HL-60 (cell line): ENCODE results near the gene LEF1.

Source experiments
- DNase-seq, 2 experiments: peaks; one replicate each; pipeline ENCODE4 v3.0.0-alpha.2; 2010 to 2020; ENCODE audit warnings: low read depth in 1 of 2, low spot score in 1 of 2
- H3K27ac ChIP-seq: fragments of 250-450 bp; sonication (Bioruptor Pico); replicated peaks from 2 replicates; pipeline ENCODE4 v1.5.1; 2020; ENCODE audit warnings: mild to moderate bottlenecking, moderate library complexity
- H3K27me3 ChIP-seq: fragments of 250-450 bp; sonication (Bioruptor Pico); 2 replicates; pipeline ENCODE4 v1.5.1; 2021; ENCODE audit warnings: mild to moderate bottlenecking, moderate library complexity; ENCODE audit not compliant: insufficient read depth, poor library complexity, severe bottlenecking
- H3K4me3 ChIP-seq: replicated peaks from 2 replicates; pipeline ENCODE4 v1.5.1; 2011; ENCODE audit warnings: mild to moderate bottlenecking, control low read depth, low read length; ENCODE audit not compliant: insufficient read depth
- CTCF ChIP-seq: IDR thresholded peaks from one replicate; pipeline ENCODE4 v1.5.1; 2011; ENCODE audit warnings: low read length, control low read depth, inconsistent platforms; ENCODE audit not compliant: insufficient read depth
- GABPA ChIP-seq: IDR thresholded peaks from 2 replicates; pipeline ENCODE4 v1.6.1; 2012; ENCODE audit warnings: low read depth
- POLR2AphosphoS5 ChIP-seq: IDR thresholded peaks from 2 replicates; pipeline ENCODE4 v1.6.1; 2012; ENCODE audit warnings: low read depth
- REST ChIP-seq: IDR thresholded peaks from 2 replicates; pipeline ENCODE4 v1.6.1; 2012; ENCODE audit warnings: low read depth; ENCODE audit not compliant: insufficient replicate concordance
- SPI1 ChIP-seq: IDR thresholded peaks from 2 replicates; pipeline ENCODE4 v1.6.1; 2012; ENCODE audit warnings: low read depth, mild to moderate bottlenecking, borderline replicate concordance

LEF1 gene

GRCh38 chr4:108213308-108213707 lies 44.6 kb upstream of the LEF1 start:
- Histone ChIP-seq H3K27ac (no peak overlapping the region), H3K4me3 (no peak overlapping the region), H3K27me3 (no peaks in the 10 kb centered on the region)
- no peak for TF ChIP-seq GABPA
- DNase-seq, result no peak

- no peak for DNase-seq
- no peak overlapping the region for H3K27ac ChIP-seq
- no peak for TF ChIP-seq CTCF
- no peak for TF ChIP-seq SPI1
- TF ChIP-seq GABPA, result no peak
- no peak for TF ChIP-seq POLR2AphosphoS5
- no peak for TF ChIP-seq REST
- no peak overlapping the region for H3K4me3 ChIP-seq
- H3K27me3 ChIP-seq, result no peaks in the 10 kb centered on the region
Observed at GRCh38 chr4:108210989-108211835, 42.5 kb upstream of the LEF1 start.

- Histone ChIP-seq H3K27ac (no peak overlapping the region), H3K4me3 (no peak overlapping the region), H3K27me3 (no peaks in the 10 kb centered on the region)
- TF ChIP-seq GABPA (no peak), SPI1 (no peak), CTCF (no peak)
- DNase-seq, result no peak
Observed at GRCh38 chr4:108209489-108209888, 40.8 kb upstream of the LEF1 start.

- no peak for TF ChIP-seq POLR2AphosphoS5
- TF ChIP-seq REST, result no peak
- TF ChIP-seq GABPA, result no peak
- TF ChIP-seq CTCF, result no peak
- Histone ChIP-seq H3K27ac (no peak overlapping the region), H3K27me3 (no peaks in the 10 kb centered on the region), H3K4me3 (no peak overlapping the region)
- DNase-seq, result no peak
Observed at GRCh38 chr4:108205859-108206258, 37.1 kb upstream of the LEF1 start.
